Measurements from ENCODE around the gene UBE2J2.

Gene UBE2J2

GRCh38 chr1:1295154-1295923 lies 21.7 kb upstream of the UBE2J2 start:
- no peak for DNase-seq

DNA sequence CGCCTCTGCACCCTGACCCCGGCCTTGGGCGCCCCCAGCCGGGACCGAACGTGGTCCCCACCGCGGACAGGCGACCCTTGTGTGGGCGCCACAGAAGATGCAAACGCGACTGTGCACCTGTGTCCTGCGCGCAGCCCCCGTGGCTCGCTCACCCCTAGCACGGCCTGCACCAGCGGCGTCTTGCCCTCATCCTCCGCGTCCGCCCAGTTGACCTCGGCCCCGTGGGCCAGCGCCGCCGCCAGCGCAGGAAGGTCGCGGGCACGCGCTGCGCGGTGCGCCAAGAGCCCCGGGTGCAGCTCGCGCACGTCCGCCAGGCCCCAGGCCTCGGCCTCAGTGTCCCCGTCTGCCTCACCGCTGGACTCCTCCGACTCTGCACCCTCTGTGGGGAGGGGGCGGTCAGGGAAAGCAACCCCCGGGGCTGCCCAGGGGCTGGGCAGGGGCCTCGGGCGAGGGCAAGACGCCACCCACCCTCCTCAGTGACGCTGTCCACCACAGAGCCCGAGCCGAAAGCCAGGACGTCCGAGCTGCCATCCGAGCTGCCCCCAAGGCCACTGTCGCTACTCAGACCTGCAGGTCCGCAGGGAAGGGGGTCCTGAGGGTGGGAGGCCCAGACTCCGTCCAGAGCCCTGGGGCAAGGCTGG lies 20.7 kb upstream of the UBE2J2 start:
- DNase-seq = no peak

GRCh38 chr1:1293263-1294249 lies 19.9 kb upstream of the UBE2J2 start:
- DNase-seq = no peak

DNA sequence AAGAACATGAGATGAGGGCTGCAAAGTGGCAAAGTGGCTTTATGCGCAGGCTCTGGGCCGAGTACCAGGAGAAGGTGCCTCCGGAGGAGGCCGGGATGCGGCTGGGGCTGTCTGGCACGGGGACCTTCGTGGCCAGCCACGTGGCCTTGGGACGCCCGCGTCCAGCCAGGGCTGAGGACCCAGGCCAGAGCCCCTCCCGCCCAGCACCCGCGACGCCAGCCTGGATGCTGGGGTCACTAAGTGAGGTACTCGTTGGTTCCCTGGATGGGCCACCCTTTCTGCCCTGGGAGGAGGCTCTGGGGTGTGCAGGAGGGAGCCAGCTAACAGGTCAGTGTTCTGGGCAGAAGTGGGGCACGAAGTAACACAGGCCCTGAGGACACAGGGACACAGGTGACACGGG lies 19.2 kb upstream of the UBE2J2 start:
- DNase-seq = no peak

- no peak for DNase-seq
Measured at GRCh38 chr1:1292442-1292779, 18.8 kb upstream of the UBE2J2 start.

DNA sequence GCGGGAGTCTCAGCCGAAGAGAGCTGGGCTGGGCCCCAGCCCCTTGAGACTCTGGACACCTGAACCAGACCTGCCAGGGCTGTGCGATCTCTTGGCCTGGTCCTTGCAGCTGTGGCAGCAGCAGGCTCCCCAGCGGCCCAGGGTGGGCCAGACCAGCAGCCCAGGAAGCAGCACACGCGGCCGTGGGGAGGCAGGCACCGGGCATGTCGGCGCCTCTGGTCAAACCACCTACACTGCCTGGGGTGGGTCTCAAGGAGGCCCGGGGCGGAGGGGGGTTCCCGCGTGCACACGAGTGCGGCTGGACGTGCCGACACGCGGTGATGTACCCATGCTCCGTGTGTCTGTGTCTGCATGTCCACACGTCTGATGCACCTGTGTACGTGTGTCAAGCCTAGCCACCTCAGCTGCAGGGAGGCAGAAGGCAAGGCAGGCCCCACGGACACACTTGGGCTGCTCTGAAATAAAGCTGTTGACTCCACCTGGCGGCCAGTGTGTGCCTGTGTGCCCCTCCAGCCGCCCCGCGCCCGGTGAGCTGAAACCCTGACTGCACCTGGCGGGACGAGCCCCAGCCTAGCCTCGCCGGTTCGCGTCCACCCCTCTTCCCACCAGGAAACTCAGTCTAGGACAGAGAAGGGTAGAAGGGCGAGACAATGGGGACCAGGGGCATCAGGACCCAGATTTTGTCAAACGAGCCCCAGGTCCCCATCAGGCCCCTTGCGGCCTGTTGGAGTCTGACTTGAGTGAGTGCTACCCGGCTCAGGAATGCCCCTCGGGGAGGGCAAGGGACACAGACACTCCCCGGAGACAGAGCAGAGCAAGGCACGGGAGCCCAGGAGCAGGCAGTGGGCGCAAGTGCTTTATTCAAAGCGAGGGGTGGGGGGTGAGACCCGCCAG lies 18.1 kb upstream of the UBE2J2 start:
- DNase-seq = no peak

DNA sequence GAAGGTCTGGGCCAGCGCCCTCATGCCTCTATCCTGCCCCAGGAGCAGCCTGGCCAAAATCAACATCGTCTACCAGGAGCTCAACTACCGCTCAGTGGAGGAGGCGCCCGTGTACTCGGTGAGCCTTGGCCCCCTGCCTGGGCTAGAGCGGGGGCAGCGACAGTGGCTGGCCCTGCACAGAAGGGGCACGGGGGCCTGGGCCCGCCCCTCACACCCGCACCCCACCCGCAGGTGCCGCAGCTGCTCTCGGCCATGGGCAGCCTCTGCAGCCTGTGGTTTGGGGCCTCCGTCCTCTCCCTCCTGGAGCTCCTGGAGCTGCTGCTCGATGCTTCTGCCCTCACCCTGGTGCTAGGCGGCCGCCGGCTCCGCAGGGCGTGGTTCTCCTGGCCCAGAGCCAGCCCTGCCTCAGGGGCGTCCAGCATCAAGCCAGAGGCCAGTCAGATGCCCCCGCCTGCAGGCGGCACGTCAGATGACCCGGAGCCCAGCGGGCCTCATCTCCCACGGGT lies 17.4 kb upstream of the UBE2J2 start:
- DNase-seq = no peak

DNA sequence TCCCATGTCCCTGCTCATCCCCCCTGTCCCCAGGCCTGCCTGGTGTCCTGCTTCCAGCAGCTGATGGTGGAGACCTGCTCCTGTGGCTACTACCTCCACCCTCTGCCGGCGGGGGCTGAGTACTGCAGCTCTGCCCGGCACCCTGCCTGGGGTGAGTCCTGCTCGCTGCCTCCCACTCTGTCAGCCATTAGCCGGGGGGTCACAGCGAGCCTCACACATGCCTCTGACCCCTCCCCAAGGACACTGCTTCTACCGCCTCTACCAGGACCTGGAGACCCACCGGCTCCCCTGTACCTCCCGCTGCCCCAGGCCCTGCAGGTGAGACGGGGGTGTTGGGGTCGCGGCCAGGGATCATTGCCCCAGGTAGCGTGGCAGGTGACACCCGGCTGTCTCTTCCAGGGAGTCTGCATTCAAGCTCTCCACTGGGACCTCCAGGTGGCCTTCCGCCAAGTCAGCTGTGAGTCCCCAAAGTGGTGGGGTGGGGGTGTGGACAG lies 16.6 kb upstream of the UBE2J2 start:
- no peak for DNase-seq

GRCh38 chr1:1287288-1288110 lies 13.8 kb upstream of the UBE2J2 start:
- DNase-seq = no peak

DNA sequence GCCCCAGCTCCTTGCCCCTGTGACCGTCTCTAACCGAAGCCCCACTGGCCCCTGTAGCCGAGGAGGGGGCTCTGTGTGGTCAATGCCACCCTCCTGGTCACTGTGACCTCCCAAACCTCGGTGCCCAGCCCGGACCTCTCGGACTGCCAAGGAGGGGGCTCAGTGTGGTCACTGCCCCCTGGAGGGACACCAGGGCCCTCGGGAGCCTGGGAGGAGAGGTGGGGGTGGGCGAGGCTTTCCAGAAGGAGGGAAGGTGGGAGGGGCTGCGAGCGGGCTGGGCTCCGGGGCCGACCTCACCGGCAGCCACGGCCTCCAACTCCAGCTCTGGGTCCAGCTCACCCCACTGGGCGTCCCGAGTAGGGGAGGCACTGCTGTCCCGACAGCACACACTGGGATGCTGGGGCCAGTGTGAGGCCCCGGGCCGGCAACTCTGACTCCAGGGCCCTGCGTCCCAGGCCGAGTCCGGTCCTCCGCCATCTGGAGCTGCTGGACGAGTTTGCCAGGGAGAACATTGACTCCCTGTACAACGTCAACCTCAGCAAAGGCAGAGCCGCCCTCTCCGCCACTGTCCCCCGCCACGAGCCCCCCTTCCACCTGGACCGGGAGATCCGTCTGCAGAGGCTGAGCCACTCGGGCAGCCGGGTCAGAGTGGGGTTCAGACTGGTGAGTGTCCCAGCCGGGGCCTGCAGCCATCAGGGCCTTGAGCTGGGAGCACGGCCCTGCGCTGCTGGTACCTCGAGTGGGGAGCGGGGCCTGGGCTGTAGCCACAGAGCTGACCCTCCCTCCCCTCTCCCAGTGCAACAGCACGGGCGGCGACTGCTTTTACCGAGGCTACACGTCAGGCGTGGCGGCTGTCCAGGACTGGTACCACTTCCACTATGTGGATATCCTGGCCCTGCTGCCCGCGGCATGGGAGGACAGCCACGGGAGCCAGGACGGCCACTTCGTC lies 12.9 kb upstream of the UBE2J2 start:
- no peak for DNase-seq

GRCh38 chr1:1285611-1286311 lies 12.1 kb upstream of the UBE2J2 start:
- DNase-seq = no peak

GRCh38 chr1:1285102-1285571 lies 11.5 kb upstream of the UBE2J2 start:
- DNase-seq = no peak

DNA sequence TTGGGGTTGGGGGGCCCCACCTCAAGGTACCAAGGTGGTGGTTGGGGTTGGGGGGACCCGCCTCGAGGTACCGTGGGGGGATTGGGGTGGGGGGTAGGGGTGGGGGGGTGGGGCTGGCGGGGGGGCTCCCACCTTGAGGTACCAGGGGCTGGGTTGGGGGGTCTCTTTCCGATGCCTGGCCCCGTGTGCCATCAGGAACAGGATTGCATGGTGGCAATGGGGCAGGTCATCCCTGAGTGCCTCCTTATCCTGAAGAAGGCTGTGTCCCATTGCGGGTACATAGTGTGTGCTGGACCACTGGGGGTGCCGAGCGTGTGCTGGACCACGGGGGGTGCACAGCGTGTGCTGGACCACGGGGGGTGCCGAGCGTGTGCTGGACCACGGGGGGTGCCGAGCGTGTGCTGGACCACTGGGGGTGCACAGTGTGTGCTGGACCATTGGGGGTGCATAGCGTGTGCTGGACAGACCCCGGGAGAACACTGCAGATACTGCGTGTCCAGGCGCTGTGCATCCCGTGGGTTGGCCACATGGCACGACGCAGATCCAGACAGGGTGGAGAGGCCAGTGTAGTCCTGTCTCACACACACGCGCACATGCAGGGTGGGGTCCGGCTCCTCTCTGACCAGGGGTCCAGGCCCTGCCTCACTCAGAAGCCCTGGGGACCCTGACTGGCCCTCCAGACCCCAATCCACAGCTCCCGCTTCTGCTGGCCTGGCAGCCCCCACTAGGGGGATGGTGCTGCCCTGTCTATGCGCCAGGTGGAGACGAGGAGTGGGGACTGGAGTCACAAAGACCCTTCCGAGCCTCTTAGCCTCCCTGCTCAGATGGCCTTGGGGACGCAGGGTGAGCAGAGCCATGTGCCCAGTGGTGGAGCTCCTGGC lies 10.8 kb upstream of the UBE2J2 start:
- no peak for DNase-seq

DNA sequence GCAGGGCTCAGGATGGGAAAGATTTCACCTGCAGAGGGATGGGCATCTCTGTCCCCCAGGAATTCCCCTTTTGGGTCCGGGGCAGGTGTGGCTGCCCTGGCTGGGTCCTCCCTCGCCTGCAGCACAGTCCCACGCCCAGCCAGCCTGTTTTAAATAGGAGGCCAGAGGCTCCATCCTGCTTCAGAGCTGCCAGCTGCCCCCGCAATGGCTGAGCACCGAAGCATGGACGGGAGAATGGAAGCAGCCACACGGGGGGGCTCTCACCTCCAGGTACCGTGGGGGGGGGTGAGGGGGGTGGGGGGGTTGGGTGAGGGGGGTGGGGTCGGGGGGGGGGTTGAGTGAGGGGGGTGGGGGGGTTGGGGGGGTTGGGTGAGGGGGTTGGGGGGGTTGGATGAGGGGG lies 10.2 kb upstream of the UBE2J2 start:
- DNase-seq = no peak

DNA sequence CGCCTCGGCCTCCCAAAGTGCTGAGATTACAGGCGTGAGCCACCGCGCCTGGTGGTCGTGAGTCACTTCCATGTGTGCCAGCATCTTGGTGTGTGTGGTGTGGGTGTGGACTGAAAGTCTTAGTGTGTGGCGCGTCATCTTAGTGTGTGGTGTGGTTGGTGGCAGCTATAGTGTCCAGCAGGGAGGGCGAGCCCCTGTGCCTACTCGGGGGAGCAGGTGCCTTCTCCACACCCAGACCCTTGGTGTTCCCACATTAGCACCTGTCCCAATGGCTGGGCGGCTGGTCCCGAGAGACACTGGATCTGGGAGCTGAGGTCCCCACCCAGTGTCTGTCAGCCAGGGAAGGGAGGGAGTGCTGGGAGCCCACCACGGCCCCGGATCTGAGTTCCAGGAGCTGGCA lies 9.3 kb upstream of the UBE2J2 start:
- no peak for DNase-seq

- DNase-seq = no peak
Measured at GRCh38 chr1:1281533-1282321, 8.1 kb upstream of the UBE2J2 start.

DNA sequence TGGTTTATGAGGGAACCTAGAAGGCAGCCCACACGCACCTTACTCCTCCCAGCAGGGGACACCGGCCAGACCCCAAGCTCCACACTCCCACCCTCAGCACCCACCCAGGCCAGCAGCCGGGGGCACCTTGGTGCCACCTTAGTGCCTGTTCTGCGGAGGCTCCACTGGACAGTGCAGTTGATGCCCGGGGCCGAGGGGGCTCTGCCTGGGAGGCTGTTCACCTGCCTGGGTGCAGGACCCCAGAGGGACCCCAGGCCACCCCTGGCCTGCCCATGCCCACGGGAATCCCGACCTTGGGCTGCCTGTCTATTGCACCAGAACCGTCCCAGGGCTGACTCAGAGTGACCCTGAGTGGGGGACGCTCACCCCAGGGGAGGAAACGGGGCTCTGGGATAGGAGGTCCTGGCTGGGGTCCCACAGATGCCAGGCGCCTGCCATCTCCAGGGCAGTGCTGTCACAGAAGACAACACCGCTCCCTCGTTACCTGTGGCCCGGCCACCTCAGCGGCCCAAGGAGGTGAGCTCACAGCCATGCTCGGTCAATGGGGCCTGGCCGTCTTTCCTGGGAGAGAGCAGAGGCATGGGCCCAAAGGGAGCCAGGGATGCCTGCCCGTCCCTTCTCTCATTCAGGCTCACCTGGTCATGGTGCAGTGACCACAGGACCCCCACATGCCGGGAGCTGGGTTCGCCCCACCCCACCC lies 7.3 kb upstream of the UBE2J2 start:
- no peak for DNase-seq

Data from midbrain (tissue), 1 donor.